HPDE6-E6E7 (cell line): Measurements from ENCODE around the gene S1PR1.
"Not testable (repeated sequence)": the region's sequence is repeated elsewhere in the genome, so short reads cannot be mapped to it uniquely, and the experiment has no call there.

Source experiments
- DNase-seq: peaks from one replicate; pipeline ENCODE4 v3.0.0; 2011; ENCODE audit warnings: missing footprints; ENCODE audit errors: extremely low spot score

Gene S1PR1

DNA sequence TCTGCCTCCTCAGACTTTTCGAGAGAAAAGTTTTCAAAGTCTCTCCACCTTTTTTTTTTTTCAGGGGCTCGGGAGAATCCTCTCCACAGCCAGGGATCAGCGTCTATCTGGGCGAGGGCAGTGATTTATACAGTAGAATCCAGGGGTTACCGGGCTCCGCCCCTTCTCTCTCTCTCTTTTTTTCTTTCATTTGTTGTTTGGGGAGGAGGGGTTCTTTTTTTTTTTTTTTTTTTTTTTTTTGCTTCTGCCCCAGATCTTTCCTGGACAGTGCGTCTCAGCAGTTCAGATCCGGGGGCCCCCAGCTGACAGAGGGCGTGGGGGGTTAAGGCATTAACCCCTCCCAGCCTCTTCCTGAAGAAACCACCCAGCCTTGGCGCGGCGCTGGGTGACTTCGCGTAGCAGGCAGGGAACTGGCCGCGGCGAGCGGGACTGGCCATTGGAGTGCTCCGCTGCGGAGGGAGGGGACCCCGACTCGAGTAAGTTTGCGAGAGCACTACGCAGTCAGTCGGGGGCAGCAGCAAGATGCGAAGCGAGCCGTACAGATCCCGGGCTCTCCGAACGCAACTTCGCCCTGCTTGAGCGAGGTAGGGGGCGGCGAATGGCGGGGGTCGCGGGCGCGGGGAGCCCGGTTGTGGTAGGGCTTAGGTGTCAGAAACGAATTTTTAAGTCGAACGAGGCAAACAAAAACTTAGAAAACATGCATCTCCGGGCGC, at the start of gene S1PR1:
Gene S1PR1 (plus strand): TSS at position 504 of the 713 bp plus-strand sequence. CDS start 1,966 bp downstream, outside the sequence.
- DNase-seq = no peak

DNA sequence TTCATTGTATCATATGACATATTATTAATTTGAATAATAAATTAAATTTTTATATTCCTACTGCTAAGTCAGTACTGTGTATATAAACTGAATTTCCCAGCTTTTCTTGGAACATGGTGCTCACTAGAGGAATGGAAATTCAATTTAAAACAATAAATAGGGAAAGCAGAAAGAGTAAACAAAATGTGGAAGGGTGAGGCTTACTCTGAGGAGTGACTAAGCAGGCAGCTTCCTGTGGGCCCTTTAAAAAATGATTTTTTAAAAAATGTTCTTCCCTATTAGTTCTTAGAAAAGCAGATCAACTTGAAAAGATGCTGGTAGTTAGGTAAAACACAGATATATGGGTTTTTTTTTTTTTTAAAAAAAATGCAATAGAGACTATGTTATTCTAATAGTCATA, 49.5 kb upstream of the S1PR1 start:
- DNase-seq = no peak

DNA sequence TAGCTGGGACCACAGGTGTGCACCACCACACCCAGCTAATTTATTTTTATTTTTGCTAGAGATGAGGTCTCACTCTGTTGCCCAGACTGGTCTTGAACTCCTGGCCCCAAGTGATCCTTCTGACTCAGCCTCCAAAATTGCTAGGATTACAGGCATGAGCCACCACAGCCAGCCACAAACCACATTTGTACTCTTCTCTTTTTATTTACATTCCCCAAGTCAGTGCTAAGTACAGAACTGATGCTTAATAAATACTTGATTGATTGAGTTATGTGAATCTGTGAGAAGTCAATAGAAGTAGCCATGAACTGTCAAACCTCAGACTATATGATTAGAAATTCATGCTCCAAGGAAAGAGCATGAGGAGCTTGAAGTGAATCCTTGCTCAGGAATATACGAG, 48.5 kb upstream of the S1PR1 start:
- DNase-seq = no peak

DNA sequence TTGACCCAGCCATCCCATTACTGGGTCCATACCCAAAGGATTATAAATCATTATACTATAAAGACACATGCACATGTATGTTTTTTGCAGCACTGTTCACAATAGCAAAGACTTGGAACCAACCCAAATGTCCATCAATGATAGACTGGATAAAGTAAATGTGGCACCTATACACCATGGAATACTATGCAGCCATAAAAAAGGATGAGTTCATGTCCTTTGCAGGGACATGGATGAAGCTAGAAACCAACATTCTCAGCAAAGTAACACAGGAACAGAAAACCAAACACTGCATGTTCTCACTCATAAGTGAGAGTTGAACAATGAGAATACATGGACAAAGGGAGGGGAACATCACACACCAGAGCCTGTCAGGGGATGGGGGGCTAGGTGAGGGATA, 47.9 kb upstream of the S1PR1 start:
- DNase-seq = not testable (repeated sequence)

DNA sequence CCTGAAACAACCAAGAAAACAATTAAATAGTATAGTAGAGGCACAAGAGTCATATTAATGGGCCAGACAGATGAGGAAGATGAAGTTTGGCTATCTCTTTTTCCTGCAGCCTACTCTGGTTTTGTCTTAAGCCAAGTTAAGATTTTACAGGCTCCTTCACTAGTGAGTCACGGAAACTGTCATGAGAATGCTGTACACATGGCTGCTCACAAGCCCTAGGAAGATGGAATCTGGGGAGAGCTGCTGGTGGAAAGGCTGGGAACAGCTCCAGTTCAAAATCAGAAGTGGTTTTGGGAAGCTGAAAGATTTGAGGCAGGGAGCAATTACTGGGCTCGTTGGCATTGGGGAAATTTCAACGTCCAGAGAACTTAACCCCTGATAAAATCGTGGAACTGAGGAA, 46.4 kb upstream of the S1PR1 start:
- DNase-seq = no peak

DNA sequence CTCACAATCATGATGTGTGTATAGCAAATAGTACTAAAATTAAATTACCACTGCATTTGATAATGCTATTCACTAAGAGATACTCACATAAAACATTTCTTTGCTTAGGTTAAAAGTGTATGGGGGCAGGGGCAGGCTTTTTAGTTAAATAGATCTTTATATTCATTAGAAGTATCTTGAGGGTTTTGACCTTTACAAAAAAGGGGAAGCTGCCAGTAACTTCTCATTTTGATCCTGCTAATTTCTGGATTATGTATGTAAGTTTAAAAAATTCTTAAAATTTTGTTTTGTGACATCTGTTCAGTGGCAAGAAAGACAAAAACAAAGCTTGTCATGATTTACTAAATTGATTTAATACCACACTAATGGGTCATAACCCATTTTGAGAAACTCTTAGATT, 45.8 kb upstream of the S1PR1 start:
- DNase-seq = no peak

DNA sequence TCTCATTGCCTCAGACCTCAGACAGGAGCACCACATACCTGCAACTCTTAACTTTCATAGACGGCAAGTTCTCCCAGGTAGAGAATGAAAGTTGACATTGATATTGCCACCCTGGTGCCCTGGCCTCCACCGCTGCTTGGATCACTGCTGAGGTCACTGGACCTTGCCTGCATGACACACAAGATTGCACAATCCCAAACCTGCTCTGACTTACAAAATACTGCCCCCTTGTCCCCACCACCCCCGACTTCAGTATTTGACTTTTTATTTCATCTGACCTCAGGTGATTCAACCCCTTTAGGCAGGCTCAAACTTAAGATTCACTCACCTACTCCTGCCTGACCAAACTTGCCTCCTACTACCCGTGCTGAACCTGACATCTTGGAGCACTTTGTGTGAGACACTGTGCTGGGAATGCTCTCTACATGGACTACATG, 43.1 kb upstream of the S1PR1 start:
- no peak for DNase-seq

DNA sequence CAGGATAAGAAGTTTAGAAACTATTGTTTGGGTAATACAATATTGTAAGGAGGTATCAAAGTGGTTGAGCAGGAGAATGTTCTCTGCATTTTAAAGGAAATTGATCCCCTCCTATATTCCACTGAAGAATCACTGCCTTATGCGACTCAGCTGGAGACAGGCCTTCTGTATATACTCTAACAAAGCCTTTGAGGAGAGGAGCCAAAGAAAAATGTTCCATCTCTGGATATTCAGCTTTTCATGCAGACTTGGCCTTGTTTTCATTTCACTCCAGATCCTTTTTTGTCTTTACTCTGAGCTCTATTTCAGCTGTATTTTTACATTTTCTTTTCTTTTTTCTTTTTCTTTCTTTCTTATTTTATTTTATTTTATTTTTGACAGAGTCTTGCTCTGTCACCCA, 42.1 kb upstream of the S1PR1 start:
- DNase-seq = no peak

DNA sequence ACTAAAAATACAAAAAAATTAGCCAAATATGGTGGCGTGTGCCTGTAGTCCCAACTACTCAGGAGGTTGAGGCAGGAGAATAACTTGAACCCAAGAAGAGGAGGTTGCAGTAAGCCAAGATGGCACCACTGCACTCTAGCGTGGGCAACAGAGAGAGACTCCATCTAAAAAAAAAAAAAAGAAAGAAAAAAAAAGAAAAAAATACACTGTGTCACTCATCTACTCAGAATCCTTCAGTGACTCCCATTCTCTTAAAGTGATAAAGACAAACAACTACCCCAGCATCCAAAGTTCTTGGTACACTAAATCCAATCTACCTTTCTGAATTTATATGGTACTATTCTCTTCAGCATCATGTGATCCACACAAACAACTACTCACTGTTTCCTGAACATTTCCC, 40.2 kb upstream of the S1PR1 start:
- DNase-seq = no peak

DNA sequence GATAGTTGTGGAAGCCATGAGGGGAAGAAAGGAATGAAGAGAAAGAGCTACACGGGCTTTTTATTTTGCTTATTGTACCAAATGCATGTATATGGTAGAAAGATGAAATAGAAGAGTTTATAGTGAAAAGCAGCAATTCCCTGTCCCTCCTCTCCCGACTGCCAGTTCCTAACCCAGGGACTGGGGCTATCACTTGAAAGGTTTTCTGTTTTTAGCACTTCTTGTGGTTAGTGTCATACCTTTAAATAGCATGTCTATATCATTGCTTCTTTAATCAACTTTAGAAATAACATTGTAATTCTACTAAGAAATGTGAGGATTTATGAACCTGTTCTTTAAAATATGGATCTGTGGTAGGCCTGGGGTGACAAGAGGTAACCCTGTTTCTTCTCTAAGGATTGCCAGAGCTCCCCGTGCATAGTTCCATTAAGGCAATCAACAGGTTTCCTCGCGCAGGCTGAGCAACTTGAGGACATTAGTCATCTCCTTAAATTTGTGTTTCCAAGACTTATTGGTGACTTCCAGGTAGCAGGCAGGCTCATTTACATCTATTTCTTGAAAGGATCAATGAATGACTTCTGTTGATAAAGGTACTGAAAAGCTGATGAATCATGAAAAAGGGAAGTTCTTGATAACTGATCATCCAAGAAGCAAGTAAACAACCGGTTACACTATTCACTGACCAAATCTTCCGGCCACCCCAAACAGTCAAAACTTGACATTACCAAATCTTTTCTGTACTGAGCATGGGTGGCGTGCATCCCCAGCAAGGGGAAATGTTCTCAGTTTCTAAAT, 37.8 kb upstream of the S1PR1 start:
- DNase-seq = no peak

DNA sequence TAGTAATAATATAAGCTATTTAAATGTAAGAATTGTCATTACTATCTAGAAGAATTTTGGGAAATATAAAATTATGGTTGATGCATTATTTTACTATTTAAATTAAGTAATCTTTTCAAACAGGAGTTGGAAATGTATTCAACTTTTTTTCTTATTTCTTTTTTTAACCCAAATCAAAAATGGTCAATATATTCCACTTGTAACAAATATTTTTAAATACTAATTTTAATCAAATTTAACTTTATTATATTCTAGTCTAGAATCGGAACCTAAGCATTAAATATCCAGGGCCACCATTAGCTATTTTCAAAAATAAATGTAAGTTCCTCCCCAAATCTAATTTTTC, 37.2 kb upstream of the S1PR1 start:
- no peak for DNase-seq

DNA sequence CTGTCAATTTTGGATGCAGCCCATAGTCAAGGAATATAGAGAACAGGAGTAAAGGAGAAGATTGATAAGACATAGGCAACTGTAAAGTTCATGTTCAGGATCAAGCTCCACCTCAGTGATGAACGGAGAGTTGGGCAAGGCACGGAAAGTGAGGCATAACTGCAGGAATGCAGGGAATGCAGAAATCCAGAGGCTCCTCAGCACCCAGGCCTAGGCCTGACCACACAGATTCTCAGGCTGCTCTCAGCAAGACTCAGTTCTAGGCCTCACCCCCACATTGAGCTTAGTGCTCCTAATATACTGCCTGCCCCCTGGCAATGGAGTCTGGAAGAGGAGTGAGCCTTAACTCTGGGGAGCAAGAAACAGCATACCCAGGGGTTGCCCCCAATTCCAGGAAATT, 36.3 kb upstream of the S1PR1 start:
- peak; percentile 51 for DNase-seq

DNA sequence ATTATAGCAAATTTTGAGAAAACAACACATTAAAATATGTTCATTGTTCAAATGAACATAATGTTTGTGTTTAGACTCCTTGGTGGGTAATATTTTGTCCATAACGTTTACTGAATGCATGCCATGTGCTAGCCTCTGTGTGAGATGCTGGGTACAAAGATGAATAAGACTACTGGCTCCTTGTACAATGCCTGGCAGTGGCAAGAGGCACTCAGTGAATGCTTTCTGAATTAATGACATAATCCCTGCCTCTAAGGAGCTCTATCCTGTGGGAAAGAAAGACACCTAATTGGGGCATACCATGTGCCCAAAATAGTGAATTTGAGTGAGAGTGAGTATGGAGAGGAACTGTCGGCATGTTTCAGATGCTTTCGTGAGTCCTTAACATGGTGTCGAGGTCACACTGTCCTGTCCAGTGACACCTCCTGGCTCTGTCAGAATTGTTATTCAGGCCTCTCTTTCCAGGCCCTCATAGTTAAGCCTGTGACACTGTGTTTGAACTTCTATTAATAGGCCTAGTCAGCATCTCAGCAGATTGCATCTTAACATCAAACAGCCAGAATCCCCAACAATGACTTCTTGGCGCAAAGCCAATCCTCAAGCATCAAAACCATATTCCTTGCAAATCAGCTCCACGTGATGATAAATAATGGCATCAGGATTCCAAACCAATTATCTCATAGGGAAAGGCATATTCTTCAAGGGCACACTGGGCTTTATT, 32.8 kb upstream of the S1PR1 start:
- no peak for DNase-seq

DNA sequence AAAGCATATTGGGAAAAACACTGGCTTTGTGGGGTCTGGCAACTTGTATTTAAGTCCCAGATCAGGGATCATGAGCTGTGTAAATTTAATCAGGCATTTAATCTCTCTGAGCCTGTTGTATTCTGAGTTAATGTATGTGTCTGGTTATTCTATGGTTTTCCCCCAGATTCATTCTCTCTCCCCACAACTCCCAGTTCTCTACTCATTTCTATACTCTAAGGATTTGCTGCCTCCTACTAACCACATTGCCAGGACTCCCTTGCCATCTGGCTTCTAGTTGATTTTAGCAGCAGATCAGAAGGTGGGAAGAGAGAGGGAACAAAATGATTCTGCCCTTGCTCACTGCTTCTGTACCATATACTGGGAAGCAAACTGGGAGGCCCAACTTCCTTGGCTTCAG, 31.4 kb upstream of the S1PR1 start:
- DNase-seq = no peak

DNA sequence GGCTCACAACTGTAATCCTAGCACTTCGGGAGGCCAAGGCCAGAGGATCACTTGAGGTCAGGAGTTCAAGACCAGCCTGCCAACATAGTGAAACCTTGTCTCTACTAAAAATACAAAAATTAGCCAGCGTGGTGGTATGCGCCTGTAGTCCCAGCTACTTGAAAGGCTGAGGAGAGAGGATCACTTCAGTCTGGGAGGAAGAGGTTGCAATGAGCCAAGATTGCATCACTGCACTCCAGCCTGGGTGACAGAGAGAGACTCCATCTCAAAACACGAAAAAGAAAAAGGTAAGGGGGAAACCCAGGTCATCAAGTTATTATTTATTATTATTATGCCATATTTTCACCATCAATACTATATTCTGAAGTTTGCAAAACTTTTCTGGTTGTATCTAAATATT, 30.7 kb upstream of the S1PR1 start:
- DNase-seq = not testable (repeated sequence)

DNA sequence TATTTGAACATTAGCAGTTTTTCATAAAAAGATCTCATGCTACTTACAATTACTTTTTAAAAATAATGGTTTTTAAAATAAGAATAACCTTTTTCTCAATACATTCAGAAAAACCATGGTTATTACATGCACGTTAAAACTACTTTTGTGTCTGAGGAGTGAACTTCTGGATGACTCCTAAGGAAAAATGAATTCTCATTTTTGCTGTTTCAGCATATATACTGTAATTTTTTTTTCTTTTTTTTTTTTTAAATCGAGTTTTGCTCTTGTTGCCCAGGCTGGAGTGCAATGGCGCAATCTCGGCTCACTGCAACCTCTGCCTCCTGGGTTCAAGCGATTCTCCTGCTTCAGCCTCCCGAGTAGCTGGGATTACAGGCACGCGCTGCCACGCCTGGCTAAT, 29.5 kb upstream of the S1PR1 start:
- not testable (repeated sequence) for DNase-seq

DNA sequence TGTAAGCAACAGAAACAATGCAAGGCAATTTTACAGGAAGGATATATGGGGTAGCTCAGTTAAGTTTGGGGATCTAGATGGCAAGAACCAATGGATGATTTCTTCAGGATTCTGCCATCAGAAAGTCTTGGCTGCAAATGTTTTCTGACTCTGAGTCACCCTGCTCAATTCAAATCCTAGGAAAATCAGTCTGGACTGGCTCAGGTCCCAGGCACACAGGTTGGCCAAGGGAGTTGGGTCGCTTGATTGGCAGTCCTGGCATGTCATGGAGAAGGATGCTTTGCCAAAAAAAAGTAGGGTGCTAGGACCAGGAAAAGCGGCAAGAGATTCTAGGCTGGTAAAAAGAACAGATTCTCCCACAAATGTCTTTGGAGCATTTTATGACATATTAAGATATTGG, 28.9 kb upstream of the S1PR1 start:
- DNase-seq = no peak

DNA sequence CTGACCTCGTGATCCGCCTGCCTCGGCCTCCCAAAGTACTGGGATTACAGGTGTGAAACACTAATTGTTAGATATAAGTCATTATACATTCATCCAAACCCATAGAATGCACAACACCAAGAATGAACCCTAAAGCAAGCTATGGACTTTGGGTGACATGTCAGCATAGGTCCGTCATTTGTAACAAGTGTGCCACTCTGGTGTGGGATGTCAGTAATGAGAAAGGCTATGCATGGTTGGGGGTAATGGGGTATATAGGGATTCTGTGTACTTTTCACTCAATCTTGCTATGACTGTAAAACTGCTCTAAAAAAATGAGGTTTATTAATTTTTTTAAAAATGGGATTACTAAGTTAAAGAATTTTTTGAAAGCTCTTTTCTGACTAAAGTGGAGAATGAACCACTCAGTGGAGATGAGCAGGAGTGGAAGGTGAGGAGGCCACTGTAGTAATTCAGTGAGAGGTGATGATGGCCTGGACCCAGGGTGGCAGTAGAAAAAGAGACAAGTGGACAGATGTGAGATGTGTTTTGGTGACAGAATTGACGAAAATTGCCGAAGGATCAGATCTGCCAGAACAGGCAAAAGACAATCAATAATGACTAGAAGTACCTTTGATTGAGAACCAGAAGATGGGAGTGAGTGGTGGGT, 21.3 kb upstream of the S1PR1 start:
- DNase-seq = no peak

DNA sequence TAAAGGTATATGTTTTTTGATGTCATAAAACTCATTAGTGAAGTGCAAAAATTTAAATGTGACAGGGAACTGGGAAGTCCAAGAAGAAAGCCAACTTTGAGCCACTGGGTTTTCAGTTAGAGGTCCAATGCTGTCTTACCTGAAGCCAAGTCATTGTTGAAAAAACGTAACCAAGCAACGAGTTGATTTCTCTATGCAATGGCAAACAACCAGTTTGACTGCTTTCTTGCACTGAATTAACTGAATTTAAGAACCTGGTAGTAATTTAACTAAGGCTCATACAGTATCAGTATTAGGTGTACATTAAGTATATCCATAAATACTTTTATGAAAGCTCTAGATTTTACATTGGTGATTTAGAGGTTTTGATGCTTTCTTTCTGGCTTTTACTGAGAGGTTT, 20.2 kb upstream of the S1PR1 start:
- DNase-seq = no peak

DNA sequence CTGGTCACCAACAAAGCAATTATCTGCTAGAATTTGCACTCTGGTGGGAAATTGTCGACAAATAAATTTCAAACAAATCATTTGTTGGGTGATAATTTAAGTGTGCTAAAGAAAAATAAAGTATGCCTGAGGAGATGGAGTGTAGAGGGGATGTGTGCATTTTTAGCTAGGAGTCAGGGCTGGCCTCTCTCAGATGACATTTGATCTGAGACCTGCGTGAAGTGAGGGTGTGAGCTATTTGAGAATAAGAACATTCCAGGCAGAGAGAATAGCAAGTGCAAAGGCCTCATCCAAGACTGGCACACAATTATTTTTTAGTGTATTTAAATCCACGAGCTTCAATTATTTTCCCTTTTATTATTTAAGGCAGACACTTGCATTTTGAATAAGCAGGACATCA, 19.7 kb upstream of the S1PR1 start:
- DNase-seq = no peak

DNA sequence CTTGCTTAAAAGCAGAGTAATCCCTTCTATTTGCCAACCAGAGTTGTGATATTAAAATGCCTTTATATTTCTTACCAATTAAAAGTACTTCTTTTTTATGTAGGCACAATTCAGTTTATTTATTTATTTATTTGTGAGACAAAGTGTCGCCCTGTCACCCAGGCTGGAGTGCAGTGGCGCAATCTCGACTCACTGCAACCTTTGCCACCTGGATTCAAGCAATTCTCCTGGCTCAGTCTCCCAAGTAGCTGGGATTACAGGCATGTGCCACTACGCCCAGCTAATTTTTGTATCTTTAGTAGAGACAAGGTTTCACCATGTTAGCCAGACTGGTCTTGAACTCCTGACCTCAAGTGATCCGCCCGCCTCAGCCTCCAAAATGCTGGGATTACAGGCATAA, 17.9 kb upstream of the S1PR1 start:
- DNase-seq = not testable (repeated sequence)
